HG03460 (cell line): Measurements from ENCODE around the gene CCDC61.

ENCODE experiments used
- ATAC-seq: cut with Tn5 transposase; IDR thresholded peaks from one replicate; pipeline ENCODE4 v1.9.1; 2021; ENCODE audit not compliant: unreplicated experiment

CCDC61 gene

GRCh38 chr19:45973553-45974338 is 21.5 kb upstream of the CCDC61 start, which contains the start of gene NOVA2:
NOVA2 (minus strand) TSS chr19:45973865; CDS start chr19:45973351, 514 bp downstream.
- no peak for ATAC-seq

DNA sequence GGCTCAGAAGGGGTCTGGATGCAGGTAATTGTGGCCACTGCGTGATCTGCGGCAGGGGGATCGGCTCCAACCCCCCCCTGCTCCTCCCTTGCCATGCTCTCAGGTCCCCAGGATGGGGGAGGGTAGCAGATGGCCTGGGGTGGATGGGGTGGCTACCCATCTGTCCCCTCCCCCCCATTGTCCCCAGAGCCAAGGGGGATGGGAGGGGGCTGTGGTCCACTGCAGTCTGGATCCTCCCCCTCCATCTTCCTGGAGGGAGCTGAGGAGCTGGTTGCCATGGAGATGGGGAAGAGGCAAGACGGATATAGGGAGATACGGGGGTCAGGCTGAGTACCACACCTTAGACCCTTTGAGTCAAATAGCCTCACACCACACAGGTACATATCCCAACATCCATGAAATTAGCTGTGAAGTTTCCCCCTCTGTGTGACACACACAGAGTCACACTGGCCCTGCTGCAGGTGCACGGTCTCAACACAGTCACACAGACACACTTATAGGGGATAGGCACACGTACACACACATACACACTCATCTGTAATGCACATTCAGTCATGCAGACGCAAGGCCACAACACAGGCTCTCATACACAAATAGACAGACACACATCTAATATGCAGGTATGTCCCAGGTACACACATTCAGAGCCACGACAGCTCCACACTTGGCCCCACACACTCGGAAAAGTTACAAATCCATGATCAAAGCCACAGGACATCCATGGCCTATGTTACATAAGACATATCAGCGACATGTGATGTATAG is 19.8 kb upstream of the CCDC61 start:
- ATAC-seq: no peak

GRCh38 chr19:45976178-45976577 is 19.1 kb upstream of the CCDC61 start:
- ATAC-seq: no peak

- ATAC-seq: no peak
Measured at GRCh38 chr19:45978156-45978555, 17.1 kb upstream of the CCDC61 start.

DNA sequence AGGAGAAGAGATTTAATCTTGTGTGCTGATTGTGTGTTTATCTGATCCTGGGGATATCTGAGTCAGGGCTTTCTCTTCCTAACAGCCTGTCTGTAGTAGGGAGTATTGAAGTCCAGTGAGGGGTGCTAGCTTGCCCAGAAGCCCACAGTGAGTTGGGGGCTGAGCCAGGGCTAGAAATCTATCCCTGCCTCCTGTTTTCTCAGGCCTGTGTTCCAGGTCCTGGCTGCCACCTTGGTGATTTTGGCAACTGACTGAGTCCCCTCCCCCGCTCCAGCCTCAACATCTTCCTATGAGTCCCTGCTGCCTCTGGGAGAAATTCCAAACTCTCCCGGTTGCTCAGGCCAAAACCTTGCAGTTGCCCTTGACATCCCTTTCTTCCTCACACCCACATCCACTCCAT is 13.9 kb upstream of the CCDC61 start:
- no peak for ATAC-seq

- no peak for ATAC-seq
Measured at GRCh38 chr19:45985321-45985720, 9.9 kb upstream of the CCDC61 start.

DNA sequence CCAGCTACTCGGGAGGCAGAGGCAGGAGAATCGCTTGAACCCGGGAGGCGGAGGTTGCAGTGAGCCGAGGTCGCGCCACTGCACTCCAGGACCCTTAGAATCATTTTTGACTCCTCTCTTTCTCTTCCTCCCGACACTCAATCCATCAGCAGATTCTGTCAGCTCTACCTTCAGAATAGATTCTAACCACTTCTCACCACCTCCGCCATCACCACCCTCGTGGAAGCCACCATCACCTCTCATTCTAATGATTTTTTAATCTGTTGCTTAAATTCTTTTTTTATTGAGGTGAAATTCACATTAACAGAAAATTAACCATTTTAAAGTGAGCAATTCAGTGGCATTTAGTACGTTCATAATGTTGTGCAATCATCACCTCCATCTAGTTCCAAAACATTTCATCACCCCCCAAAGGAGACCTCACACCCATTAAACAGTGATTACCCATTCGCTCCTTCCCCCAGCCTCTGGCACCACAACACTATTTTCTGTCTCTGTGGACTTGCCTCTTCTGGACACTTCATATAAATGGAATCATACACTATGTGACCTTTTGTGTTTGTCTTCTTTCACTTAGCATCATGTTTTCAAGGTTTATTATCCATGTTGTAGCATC is 5.0 kb upstream of the CCDC61 start:
- ATAC-seq: no peak

- ATAC-seq: no peak
Measured at GRCh38 chr19:45994456-45994997, 740 bp upstream of the CCDC61 start.

GRCh38 chr19:45995715-45996385 is 583 bp downstream of the CCDC61 start:
- ATAC-seq: no peak

DNA sequence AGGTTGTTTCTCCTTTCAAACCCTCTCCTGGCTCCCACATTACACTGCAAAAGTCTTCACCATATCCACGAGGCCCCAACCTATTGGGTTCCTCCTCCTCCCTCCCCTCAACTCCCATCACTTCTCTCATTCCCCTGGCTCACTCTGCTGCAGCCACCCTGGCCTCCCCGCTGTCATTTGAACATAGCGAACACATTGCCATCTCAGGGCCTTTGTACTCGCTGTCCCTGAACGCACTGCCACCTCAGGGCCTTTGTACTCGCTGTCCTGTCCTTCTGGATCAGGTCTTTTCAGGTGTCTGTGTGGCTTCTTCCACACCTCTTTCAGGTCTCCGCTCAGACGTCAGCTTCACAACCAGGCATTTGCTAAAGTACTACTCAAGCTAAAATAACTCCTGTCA is 1.7 kb downstream of the CCDC61 start:
- ATAC-seq: no peak

- ATAC-seq: no peak
Measured at GRCh38 chr19:45998834-45999233, 3.6 kb downstream of the CCDC61 start.

GRCh38 chr19:45999653-46000121 is 4.4 kb downstream of the CCDC61 start:
- ATAC-seq: no peak

DNA sequence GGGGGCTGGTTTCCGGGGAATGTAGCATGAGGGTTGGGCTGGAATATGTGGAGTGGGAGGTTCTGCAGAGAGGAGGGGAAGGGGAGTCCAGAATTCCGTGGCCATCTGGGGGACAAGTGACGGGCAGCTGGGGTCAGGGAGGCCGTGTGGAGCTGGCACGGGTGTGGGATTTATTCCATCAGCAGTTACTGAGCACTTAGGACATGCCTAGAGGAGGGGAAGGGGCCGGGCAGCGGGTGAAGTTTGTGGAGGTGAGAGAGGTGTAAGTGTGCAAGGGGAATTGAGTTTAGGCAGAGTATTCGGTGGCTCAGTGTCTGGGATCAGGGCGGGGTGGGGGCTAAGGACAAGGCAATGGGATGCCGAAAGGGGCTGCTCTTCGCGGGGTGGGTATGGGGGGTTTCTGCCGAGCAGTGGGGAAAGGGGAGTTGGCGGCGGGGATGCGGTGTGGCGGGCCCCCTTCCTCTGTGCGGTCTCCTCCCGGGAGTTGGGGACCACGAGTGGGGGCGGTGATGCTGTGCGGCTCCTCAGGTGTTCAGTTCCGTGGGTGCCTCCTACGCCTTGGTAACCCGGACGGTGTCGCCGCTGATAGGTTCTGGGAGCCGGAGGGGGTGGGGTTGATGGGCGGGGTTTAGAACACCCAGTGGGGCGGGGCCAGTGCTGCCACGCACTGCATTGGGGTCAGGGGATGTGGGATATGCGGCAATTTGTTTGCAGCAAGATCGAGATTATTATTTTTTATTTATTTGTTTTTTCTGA is 5.4 kb downstream of the CCDC61 start:
- ATAC-seq: no peak

GRCh38 chr19:46002678-46003275 is 7.5 kb downstream of the CCDC61 start:
- no peak for ATAC-seq

DNA sequence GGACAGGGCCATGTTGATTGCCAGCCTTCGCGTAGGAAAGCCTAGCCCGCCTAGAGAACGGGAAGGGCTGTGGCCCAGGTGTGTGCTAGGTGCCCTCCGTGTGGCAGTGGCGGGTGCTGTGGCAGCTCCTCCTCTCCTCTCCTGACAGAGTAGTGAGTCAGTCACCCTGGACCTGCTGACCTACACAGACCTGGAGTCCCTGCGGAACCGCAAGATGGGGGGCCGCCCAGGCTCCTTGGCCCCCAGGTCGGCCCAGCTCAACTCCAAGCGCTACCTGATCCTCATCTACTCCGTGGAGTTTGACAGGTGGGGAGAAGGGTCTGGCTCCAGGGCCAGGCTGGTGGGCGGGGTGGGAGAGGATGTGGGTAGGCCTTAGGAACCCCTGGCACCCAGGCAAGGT is 11.1 kb downstream of the CCDC61 start:
- no peak for ATAC-seq

GRCh38 chr19:46009530-46010510 is 14.6 kb downstream of the CCDC61 start:
- no peak for ATAC-seq

- no peak for ATAC-seq
Measured at GRCh38 chr19:46014534-46014933, 19.3 kb downstream of the CCDC61 start.

GRCh38 chr19:46014941-46015686 is 19.8 kb downstream of the CCDC61 start:
- no peak for ATAC-seq
